Stimulated activated CD8-positive, alpha-beta memory T cell treated with anti-CD3 and anti-CD28 coated beads, Interleukin-15, amount 100 ng/mL, for 24 hours (primary cell): Measurements from ENCODE around the gene TP53TG3B.
A peak's percentile ranks its signal among the peaks of the same experiment; 100 is the strongest.
"Not testable (repeated sequence)": the region's sequence is repeated elsewhere in the genome, so short reads cannot be mapped to it uniquely, and the experiment has no call there.

Experiments used
- DNase-seq: peaks from one replicate; pipeline ENCODE4 v3.0.0-alpha.2; 2020; ENCODE audit warnings: low read depth

Gene TP53TG3B

GRCh38 chr16:33360541-33360940 lies at the start of gene TP53TG3B:
Gene TP53TG3B (plus strand): TSS chr16:33360841. CDS start chr16:33360909, 68 bp downstream.
- not testable (repeated sequence) for DNase-seq

- peak; percentile 29 for DNase-seq
Measured at GRCh38 chr16:33336226-33337012, 24.2 kb upstream of the TP53TG3B start.

- DNase-seq, result not testable (repeated sequence)
Measured at GRCh38 chr16:33337627-33338542, 22.8 kb upstream of the TP53TG3B start.

GRCh38 chr16:33338543-33338951 lies 22.1 kb upstream of the TP53TG3B start:
- not testable (repeated sequence) for DNase-seq

- peak; percentile 29 for DNase-seq
Measured at GRCh38 chr16:33339093-33340061, 21.3 kb upstream of the TP53TG3B start.
